ENCODE data around the gene KIAA0753. TPM values are rescaled to one million over a fixed set of nuclear protein-coding genes. Genes with fewer than 3 reads are reported as not detected.

The KIAA0753 gene
- total RNA-seq, 1 experiment from 2014 or later: 25.9 TPM

DNA sequence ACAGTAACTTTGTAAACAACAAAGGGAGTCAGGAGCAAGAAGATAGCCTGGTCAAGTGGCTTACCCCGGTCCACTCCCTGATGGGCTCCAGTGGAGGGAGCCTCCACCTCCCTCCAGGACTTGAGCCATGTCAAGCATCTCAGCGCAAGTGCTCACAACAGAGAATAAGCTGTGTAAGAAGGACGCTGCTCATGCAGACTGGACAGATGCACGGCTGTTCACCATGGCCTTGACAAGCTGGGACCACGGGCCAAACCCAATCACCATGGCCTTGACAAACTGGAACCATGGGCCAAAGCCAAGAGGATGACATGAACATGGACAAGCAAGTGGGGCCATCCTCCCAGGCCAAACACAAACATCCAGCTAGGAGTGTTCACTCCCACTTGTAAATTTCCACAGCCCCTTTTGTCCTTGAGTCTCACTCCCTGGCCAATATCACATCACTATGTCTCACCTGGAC, 80.7 kb downstream of the KIAA0753 start:
- CTCF ChIA-PET: no interaction called here
- no peak overlapping the region for H3K4me3 Mint-ChIP-seq (ENCODE audit: low read depth, unreplicated experiment)
- peak overlapping the region; percentile 19 for H3K27ac Mint-ChIP-seq (ENCODE audit: unreplicated experiment)
- intact Hi-C loops (cut with micrococcal nuclease; ENCODE audit: unreplicated experiment): loop anchor here (5.0 kb wide), 1 partner anchor 33 kb away; no protein-coding TSS in a partner anchor
- H3K9me3 Mint-ChIP-seq (ENCODE audit: low read depth, unreplicated experiment): no peaks in the 10 kb centered on the region
- TF ChIP-seq, protein P1, sequence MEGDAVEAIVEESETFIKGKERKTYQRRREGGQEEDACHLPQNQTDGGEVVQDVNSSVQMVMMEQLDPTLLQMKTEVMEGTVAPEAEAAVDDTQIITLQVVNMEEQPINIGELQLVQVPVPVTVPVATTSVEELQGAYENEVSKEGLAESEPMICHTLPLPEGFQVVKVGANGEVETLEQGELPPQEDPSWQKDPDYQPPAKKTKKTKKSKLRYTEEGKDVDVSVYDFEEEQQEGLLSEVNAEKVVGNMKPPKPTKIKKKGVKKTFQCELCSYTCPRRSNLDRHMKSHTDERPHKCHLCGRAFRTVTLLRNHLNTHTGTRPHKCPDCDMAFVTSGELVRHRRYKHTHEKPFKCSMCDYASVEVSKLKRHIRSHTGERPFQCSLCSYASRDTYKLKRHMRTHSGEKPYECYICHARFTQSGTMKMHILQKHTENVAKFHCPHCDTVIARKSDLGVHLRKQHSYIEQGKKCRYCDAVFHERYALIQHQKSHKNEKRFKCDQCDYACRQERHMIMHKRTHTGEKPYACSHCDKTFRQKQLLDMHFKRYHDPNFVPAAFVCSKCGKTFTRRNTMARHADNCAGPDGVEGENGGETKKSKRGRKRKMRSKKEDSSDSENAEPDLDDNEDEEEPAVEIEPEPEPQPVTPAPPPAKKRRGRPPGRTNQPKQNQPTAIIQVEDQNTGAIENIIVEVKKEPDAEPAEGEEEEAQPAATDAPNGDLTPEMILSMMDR (IDR thresholded peaks at IDR 0.05; ENCODE audit: unreplicated experiment): no peak
- DNase-seq: no peak
- peaks cover 18% of the 10 kb centered on the region for H3K36me3 Mint-ChIP-seq (ENCODE audit: insufficient read depth, unreplicated experiment)
- H3K27me3 Mint-ChIP-seq (ENCODE audit: unreplicated experiment): peaks cover 14% of the 10 kb centered on the region
- no TSS peak for BruUV-seq (replicated peaks)
- peaks cover 8% of the 10 kb centered on the region for H3K4me1 Mint-ChIP-seq (ENCODE audit: low read depth, unreplicated experiment)

DNA sequence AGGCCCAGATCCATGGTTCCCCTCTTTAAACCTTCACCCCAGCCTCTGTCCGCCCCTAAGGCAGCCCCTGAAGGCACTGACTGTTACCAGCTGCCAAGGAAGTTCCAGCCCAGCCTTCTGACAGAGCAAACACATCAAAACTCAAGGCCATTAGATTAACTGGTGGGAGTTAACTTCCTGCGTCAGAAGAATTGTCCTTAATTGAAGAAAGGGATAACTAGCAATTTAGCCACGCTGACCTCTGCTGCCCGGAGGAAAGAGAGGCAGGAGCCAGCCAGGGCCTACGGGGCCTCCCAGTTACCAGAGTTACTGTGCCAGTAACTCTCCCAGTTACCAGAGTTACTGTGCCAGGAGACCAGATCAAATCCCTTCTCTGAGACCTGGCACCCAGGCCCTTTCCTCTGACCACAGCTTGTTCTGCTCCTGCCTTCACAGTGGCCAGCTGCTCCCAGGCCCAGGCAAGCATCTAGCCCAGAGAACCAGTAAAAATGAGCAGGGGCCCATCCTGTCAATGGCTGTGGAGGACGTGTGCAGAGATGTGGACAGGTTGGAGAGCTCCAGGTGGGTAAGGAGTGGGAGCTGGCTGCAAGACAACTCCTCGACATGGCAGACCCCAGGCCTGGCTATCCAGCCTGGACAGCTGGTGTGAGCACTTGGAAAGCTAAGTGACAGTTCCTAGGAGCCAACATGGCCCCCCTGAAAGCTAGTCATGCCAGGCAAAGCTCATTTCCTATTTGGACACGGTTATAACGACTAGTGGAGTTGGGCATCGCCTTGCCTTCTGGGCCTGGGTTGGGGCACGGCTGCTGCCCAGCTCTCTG, 81.4 kb downstream of the KIAA0753 start:
- no peak for DNase-seq
- no peak overlapping the region for H3K4me3 Mint-ChIP-seq (ENCODE audit: low read depth, unreplicated experiment)
- peaks cover 14% of the 10 kb centered on the region for H3K27me3 Mint-ChIP-seq (ENCODE audit: unreplicated experiment)
- no peak overlapping the region for H3K27ac Mint-ChIP-seq (ENCODE audit: unreplicated experiment)
- peaks cover 13% of the 10 kb centered on the region for H3K4me1 Mint-ChIP-seq (ENCODE audit: low read depth, unreplicated experiment)
- no TSS peak for BruUV-seq (replicated peaks)
- peaks cover 24% of the 10 kb centered on the region for H3K36me3 Mint-ChIP-seq (ENCODE audit: insufficient read depth, unreplicated experiment)
- CTCF ChIA-PET: no interaction called here
- intact Hi-C loops (cut with micrococcal nuclease; ENCODE audit: unreplicated experiment): loop anchor here (5.0 kb wide), 1 partner anchor 33 kb away; no protein-coding TSS in a partner anchor
- TF ChIP-seq, protein P1 (IDR thresholded peaks at IDR 0.05; ENCODE audit: unreplicated experiment): no peak
- no peaks in the 10 kb centered on the region for H3K9me3 Mint-ChIP-seq (ENCODE audit: low read depth, unreplicated experiment)

DNA sequence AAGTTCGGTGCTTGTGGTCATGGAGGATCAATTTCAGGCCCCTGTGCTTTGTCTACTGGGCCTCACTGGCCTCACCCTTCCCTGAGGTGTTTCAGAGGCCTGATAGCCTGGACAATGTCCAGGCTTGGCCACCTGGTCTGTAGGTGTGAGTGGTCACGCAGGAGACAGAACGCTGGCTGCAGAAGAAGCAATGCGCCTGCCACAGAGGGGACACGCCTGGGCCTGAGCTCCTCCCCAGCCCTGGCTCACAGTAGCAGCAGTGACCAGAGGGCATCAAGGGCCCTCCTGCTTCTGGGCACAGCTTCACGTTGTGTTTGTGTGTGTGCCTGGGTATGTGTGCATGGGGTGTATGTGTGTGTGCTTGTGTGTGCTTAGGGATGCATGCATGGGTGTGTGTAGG, 82.2 kb downstream of the KIAA0753 start:
- peaks cover 27% of the 10 kb centered on the region for H3K36me3 Mint-ChIP-seq (ENCODE audit: insufficient read depth, unreplicated experiment)
- no peak overlapping the region for H3K4me3 Mint-ChIP-seq (ENCODE audit: low read depth, unreplicated experiment)
- BruUV-seq (replicated peaks): no TSS peak
- intact Hi-C loops (cut with micrococcal nuclease; ENCODE audit: unreplicated experiment): loop anchor here (5.0 kb wide), 1 partner anchor 34 kb away; no protein-coding TSS in a partner anchor
- TF ChIP-seq, protein P1 (IDR thresholded peaks at IDR 0.05; ENCODE audit: unreplicated experiment): no peak
- H3K27me3 Mint-ChIP-seq (ENCODE audit: unreplicated experiment): peaks cover 14% of the 10 kb centered on the region
- H3K9me3 Mint-ChIP-seq (ENCODE audit: low read depth, unreplicated experiment): no peaks in the 10 kb centered on the region
- peaks cover 18% of the 10 kb centered on the region for H3K4me1 Mint-ChIP-seq (ENCODE audit: low read depth, unreplicated experiment)
- DNase-seq: no peak
- H3K27ac Mint-ChIP-seq (ENCODE audit: unreplicated experiment): no peak overlapping the region
- CTCF ChIA-PET: interaction anchor here (0.6 kb wide), 1 partner anchor 9 kb away, joined by 3 read pairs; no protein-coding TSS in a partner anchor

- H3K27me3 Mint-ChIP-seq (ENCODE audit: unreplicated experiment): peaks cover 14% of the 10 kb centered on the region
- DNase-seq: no peak
- H3K36me3 Mint-ChIP-seq (ENCODE audit: insufficient read depth, unreplicated experiment): peaks cover 27% of the 10 kb centered on the region
- CTCF ChIA-PET: interaction anchor here (0.8 kb wide), 1 partner anchor 81 kb away, joined by 3 read pairs; no protein-coding TSS in a partner anchor
- H3K27ac Mint-ChIP-seq (ENCODE audit: unreplicated experiment): peak overlapping the region; percentile 11
- no peaks in the 10 kb centered on the region for H3K9me3 Mint-ChIP-seq (ENCODE audit: low read depth, unreplicated experiment)
- peak overlapping the region; percentile 79 for H3K4me3 Mint-ChIP-seq (ENCODE audit: low read depth, unreplicated experiment)
- BruUV-seq (replicated peaks): TSS peak; percentile 36
- peaks cover 28% of the 10 kb centered on the region for H3K4me1 Mint-ChIP-seq (ENCODE audit: low read depth, unreplicated experiment)
- TF ChIP-seq, protein P1 (IDR thresholded peaks at IDR 0.05; ENCODE audit: unreplicated experiment): no peak
- intact Hi-C loops (cut with micrococcal nuclease; ENCODE audit: unreplicated experiment): loop anchor here (5.0 kb wide), 1 partner anchor 35 kb away; no protein-coding TSS in a partner anchor
Observed at GRCh38 chr17:6557040-6557438, 83.5 kb downstream of the KIAA0753 start.

Data from Calu3 (cell line).